Measurements from ENCODE around the gene C2orf15. TPM values are rescaled to one million over a fixed set of nuclear protein-coding genes. Genes with fewer than 3 reads are reported as not detected.

The C2orf15 gene
- total and polyA plus RNA-seq, 9 of the 15 experiments (the other 6 are each of a cell fraction or from before 2014, with no cell fraction given): 0.04 to 0.27 (median 0.15) TPM; not detected in 1

DNA sequence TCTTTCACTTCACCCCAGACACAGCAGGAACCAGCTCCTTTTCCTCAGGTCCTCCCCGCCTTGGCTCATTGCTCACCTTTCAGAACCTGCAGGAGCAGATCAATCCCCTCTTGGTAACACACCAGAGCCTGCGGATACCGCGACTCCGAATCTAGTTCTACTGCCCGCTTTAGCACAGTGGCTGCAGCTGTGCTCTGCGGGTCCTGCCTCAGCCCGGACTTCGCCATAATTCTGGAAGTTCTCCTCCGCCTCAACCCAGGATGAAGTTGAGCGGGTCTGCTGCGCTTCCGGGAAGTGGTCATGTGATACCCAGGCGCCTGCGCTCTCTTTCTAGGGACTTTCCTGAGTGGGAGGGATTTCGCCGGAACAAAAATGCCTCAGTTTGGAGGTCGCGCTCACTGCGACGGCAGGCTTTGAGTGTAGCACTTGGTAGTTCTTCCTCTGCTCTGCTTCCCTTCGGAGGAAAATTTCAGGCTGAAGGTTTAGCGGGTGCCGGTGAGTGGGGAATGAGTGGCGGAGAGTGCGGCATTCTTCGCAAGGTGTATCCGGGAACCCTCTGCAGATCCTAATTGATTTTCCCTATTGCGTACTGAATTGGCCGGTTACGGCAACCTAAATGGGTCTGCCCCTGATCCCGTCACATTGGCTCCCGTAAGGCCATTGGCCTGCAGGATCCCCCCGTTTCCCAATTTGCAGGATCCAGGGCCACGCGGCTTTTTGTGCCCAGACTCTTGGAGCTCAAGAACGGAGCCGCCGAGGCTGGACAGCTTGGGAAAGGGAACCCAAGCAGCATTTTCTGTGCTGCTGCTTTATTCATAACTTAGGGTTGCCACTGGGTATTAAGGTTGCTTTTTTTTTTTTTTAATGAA lies 39.5 kb downstream of the C2orf15 start, which contains the start of the genes MITD1 and MRPL30 (continued):
- TF ChIP-seq ZKSCAN1 (IDR thresholded peaks at IDR 0.05; ENCODE audit: low read depth, low read length) (peak; percentile 29; the same call in 1 of the 2 replicates), ZNF696 (CRISPR knock-in tag; conservative IDR thresholded peaks at IDR 0.05) (no peak), LEF1 (IDR thresholded peaks at IDR 0.05) (peak; percentile 74), ZNF764 (CRISPR knock-in tag; IDR thresholded peaks at IDR 0.05; ENCODE audit: low read depth) (0 out of 2 replicates have a peak, but pooled peaks have one; percentile 36), NCOA2 (IDR thresholded peaks at IDR 0.05; ENCODE audit: partially characterized antibody in 2 of 2) (no peak), ZNF584 (CRISPR knock-in tag; IDR thresholded peaks at IDR 0.05; ENCODE audit: low read depth) (no peak), MEF2D (tag; conservative IDR thresholded peaks at IDR 0.05; ENCODE audit: low read depth) (no peak), KDM4B (IDR thresholded peaks at IDR 0.05; ENCODE audit: borderline replicate concordance in 2 of 2, low read depth in 1 of 2) (no peak), ZNF224 (CRISPR knock-in tag; IDR thresholded peaks at IDR 0.05) (no peak), TRIM24 (IDR thresholded peaks at IDR 0.05) (peak in 1 of 2 experiments; percentile 99; a peak in 2 of 4 replicates), PHF21A (IDR thresholded peaks at IDR 0.05; ENCODE audit: borderline replicate concordance, low read depth) (0 out of 2 replicates have a peak, but pooled peaks have one; percentile 28), FOXK2 (conservative IDR thresholded peaks at IDR 0.05 in 1 of 2, IDR thresholded peaks at IDR 0.05 in 1 of 2; ENCODE audit: low read depth in 2 of 2) (peak; percentile 48 to 81; a peak in 3 of 4 replicates), SIRT6 (IDR thresholded peaks at IDR 0.05; ENCODE audit: low read depth, low read length) (no peak), ZNF717 (CRISPR knock-in tag; IDR thresholded peaks at IDR 0.05) (no peak), NFYB (IDR thresholded peaks at IDR 0.05; ENCODE audit: extremely low read depth, insufficient read length) (no peak), PTTG1 (tag; IDR thresholded peaks at IDR 0.05; ENCODE audit: low read depth) (no peak), CCNT2 (IDR thresholded peaks at IDR 0.05; ENCODE audit: borderline replicate concordance, extremely low read depth, insufficient read length, low read depth, low read length) (no peak)
- TF ChIP-seq, protein P1, sequence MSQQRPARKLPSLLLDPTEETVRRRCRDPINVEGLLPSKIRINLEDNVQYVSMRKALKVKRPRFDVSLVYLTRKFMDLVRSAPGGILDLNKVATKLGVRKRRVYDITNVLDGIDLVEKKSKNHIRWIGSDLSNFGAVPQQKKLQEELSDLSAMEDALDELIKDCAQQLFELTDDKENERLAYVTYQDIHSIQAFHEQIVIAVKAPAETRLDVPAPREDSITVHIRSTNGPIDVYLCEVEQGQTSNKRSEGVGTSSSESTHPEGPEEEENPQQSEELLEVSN (IDR thresholded peaks at IDR 0.05; ENCODE audit: borderline replicate concordance in 1 of 2, extremely low read depth in 1 of 2, insufficient read depth in 1 of 2, insufficient read length in 1 of 2, low read depth in 1 of 2, low read length in 1 of 2, poor library complexity in 1 of 2, severe bottlenecking in 1 of 2): peak; percentile 56 to 78
- TF ChIP-seq, protein P2, sequence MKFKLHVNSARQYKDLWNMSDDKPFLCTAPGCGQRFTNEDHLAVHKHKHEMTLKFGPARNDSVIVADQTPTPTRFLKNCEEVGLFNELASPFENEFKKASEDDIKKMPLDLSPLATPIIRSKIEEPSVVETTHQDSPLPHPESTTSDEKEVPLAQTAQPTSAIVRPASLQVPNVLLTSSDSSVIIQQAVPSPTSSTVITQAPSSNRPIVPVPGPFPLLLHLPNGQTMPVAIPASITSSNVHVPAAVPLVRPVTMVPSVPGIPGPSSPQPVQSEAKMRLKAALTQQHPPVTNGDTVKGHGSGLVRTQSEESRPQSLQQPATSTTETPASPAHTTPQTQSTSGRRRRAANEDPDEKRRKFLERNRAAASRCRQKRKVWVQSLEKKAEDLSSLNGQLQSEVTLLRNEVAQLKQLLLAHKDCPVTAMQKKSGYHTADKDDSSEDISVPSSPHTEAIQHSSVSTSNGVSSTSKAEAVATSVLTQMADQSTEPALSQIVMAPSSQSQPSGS (CRISPR knock-in tag; IDR thresholded peaks at IDR 0.05): no peak
- TF ChIP-seq, protein P3, sequence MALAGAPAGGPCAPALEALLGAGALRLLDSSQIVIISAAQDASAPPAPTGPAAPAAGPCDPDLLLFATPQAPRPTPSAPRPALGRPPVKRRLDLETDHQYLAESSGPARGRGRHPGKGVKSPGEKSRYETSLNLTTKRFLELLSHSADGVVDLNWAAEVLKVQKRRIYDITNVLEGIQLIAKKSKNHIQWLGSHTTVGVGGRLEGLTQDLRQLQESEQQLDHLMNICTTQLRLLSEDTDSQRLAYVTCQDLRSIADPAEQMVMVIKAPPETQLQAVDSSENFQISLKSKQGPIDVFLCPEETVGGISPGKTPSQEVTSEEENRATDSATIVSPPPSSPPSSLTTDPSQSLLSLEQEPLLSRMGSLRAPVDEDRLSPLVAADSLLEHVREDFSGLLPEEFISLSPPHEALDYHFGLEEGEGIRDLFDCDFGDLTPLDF (CRISPR knock-in tag; IDR thresholded peaks at IDR 0.05): no peak
- TF ChIP-seq, protein P4, sequence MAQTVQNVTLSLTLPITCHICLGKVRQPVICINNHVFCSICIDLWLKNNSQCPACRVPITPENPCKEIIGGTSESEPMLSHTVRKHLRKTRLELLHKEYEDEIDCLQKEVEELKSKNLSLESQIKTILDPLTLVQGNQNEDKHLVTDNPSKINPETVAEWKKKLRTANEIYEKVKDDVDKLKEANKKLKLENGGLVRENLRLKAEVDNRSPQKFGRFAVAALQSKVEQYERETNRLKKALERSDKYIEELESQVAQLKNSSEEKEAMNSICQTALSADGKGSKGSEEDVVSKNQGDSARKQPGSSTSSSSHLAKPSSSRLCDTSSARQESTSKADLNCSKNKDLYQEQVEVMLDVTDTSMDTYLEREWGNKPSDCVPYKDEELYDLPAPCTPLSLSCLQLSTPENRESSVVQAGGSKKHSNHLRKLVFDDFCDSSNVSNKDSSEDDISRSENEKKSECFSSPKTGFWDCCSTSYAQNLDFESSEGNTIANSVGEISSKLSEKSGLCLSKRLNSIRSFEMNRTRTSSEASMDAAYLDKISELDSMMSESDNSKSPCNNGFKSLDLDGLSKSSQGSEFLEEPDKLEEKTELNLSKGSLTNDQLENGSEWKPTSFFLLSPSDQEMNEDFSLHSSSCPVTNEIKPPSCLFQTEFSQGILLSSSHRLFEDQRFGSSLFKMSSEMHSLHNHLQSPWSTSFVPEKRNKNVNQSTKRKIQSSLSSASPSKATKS (CRISPR knock-in tag; IDR thresholded peaks at IDR 0.05): no peak
